ENCODE measurements around the gene UTS2B.

Gene UTS2B, protein sequence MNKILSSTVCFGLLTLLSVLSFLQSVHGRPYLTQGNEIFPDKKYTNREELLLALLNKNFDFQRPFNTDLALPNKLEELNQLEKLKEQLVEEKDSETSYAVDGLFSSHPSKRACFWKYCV

DNA sequence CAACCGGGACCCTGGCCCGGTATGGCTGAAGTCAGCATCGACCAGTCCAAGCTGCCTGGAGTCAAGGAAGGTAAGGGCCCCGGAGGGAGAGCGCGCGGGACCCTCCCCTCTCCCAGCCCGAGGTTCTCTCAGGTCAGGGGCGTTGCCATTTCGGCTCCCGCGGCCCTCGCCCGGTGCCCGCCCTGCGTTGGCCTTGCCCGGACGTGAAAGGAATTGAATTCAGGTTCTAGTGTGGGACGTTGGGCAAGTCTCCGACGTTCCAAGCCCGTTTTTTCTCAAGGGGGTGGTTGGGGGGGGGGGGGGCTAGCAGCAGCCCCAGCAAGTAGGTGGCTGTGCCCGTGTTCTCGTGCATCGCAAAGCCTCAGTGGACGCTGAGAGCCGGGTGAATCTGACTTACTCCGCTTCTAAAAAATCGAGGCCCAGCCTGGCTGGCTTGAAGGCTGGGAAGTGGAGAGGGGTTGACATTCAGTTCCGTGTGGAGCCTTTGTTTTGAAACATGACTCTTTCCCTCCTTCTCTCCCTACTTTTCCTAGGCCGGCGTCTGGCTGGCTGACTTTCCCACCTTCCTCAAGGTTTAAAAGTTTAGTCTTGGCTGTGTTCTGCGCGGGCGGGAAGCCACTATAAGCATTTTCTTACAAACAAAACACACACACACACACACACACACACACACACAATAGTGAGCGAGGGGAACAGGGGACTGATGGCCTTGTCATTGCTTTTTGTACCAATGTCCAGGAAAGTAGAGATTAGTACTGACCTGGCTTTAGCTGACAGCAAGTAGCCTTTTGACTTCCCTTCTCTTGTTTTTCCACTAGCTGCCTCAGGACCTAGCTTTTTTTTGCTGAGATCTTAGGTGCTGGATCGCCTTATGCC is at the start of gene UTS2B:
Gene UTS2B (minus strand): TSS at position 873 of the 876 bp plus-strand sequence. CDS start 48,337 bp downstream, outside the sequence.
- DNase-seq = peak; percentile 32 to 40

DNA sequence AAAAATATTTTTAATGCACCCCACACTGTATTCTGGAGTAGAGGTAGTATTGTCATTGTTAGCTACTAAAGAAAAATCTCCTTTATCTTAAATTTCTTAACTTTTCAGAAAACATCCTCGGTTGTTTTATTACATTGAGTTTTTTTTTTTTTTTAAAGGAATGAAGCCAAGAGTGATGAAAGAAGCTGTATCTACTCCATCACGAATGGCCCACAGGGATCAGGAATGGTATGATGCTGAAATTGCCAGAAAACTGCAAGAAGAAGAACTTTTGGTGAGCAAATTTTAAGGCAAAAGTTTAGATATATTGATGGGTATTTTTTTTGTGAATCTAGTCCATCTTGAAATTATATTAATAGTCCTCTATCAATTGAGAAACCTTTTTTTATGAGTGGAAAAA is 49.7 kb upstream of the UTS2B start:
- no peak for DNase-seq

DNA sequence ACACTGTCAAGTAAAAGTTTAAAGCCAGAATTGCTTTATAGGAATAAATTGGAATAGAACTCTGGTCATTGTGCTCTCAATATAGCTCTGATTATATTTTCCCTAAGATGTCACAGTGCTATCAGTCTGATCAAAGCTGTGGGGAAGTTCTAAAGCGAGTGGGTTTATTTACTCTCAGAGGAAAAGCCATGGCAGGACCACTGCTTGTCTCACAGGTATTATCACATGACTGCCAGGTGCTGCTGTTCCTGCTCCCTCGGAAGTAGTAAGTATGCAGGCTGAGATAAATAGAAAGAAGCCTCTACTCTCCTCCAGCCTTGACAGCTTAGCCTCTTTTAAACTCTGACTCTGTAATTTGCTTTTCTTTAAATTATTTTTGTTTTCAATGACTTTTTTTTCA is 49.1 kb upstream of the UTS2B start:
- no peak for DNase-seq

DNA sequence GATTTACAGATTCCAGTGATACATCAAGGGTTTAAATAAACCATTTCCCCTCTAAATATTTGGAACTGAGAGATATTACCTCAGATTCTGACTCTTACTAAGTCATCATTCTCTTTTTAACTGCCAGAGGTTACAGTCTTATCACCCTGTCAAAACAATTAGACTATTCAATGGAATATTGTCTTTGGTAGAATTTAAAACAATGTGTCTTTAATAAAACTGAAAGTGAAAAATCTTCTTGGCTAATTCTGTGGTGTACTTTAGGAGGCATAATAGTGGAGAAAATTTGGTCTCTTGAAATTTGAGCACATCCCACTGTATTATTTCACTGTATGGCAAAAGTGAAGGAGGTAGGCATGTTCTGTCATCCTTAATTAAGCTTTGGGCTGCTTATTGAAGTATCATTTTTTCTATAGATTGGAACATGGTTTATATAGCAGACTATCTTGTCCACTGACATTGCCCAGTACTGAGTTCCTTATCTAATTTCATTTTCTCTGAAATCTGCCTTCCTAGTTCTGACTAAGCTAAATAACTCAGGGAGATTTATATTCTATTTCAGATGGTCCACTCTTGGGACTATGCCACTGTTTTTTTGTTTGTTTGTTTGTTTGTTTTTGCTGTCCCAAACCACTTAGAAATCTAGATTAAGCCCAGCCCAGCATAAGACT is 48.0 kb upstream of the UTS2B start:
- DNase-seq = no peak

DNA sequence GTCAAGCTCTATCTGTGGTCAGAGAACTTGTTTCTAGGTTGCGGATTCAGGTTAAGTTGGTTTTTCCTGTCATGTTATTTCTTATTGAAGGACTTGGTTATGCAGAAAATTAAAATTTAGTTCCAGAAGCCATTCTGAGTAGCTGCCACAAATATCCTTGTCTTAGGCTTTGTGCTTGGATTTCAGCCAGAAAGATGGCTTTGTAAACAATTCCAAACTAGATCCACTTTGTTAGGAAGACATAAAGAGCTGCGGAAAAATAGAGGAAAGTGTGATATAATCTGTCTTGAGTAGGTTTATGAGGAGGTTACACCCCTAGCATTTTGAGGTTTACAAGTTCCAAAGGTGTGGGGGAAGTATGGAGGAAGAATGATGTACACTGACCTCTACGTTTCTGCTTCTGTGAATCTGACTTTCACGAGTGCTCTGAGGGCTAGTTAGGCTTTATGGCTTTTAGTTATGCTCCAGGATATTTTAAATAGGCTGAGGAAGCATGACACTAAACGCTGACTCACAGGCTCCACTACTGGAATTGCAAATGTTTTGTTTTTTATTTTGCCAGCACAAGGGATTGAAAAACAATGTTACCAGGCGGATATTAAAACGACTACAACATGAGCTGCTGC is 46.3 kb upstream of the UTS2B start:
- DNase-seq = no peak

DNA sequence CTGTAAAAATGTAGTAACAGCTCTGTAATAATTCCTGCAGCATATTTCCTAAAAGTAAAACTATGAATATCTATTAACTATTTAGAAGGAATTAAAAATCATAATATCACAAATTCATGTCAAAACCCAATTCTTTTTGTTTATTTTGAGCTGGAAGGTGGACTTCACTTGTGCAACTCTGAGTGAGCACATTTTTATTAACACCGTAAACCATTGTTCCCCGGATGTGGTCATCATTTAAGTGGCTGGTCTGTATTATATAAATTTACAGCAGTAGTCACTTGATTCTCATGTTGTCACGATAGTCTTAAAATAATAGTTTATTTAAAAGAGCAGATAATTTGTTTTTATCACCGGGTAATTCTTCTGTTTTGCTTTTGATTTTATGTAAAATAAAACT is 43.0 kb upstream of the UTS2B start:
- no peak for DNase-seq

DNA sequence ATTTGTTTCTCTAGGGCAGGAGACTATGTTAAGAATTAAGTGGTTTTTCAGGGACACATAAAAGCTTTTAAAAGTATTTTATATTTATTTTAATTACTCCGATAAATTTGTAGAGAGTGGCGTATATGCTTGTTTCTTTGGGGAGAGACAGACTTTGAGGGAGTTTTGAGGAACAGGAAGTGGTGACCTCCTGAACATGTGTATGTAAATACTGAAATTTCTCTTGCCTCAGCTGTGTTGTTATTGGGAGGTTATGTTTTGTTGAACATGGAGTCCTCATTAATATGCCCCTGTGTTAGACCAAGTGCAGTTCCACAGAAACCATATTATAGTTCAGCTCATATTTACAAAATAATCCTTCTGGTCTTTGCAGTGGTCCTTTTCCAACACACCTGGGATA is 41.8 kb upstream of the UTS2B start:
- no peak for DNase-seq

DNA sequence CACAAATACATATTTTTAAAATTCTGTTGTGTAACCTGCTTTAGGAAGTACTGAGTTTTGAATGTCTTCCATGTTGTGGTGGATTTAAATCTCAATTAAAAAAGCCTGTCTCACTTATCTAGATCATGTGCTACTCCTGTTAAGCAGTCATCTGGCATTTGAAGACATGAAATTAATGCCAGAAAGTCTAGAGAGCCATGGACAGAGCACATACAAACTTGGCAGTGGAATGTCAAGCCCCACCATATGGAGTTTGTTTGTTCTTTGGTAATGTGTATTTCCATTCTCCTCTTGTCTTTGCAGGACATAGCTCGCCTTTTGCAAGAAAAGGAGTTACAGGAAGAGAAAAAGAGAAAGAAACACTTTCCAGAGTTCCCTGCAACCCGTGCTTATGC is 39.3 kb upstream of the UTS2B start:
- DNase-seq = no peak

DNA sequence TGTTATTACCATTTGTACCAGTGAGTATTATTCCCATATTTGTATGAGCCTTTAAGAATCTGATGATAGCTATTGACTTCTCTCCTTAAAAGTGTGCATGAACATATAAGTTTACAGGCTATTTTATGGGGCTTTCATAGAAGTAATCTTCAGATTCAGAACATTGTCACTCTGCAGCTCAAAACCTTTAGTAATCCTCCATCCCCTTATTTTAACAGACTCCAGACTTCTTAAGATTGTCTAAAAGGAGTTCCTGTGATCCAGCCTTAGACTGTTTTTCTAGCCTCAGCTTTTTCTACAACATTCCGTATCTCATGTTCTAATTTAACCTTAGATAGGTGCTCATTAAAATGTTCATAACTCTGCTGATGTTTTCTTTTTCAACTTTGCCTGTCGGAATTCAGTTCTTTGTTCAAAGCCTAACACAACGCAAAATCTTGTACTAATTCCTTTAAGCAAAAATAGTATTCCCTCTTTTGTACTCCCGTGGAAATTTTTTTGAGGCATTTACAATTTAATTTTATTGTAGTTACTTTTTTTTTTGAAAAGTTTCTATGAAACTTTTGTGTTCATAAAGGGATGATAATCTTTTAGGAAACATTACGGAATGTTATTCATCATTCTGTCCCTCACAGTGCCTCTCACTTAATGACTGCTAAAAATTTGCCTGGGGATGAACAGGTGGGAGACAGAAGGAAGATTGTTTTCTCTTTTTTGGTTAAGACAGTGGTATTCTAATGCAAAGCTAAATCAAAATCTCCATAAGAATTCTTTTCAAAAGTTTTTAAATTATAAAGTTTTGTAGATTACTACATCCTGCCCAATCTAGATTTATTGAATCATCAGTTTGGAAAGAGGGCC is 38.7 kb upstream of the UTS2B start:
- no peak for DNase-seq

DNA sequence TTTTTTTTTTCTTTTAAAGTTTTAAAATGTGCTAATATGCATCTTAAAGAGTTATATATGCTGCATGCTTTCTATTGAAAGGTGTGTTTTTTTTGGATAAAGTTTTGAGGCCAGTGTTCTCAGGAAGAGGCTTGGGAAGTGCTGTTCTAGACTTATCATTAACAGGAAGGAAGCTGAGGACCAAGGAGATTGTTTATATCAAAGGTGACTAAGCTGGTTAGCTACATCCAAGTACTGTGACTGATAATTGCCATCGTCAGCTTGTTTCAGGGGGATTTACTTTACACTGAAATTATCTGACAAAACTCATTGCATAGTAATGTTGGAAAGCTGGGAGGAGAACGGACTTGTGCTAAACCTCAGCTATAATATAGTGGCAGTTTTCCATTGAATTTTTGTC is 36.3 kb upstream of the UTS2B start:
- no peak for DNase-seq

DNA sequence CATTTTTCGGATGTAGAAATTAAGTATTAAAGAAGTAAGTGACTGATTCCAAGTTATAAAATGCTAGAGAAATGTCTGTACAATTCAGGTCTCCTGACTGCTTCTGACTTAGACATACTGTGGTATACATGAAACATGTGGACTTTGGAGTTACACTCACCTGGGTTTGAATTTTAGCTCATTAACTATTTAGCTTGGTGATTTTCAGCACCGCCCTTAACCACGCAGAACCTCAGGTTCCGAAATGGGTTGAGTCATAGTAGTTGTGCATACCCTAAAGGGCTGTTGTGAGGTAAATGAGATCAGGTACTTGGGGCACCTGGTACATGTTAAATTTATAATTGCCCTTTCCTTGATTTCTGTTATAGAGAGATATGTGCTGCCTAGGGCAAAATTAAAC is 32.9 kb upstream of the UTS2B start:
- DNase-seq = no peak

DNA sequence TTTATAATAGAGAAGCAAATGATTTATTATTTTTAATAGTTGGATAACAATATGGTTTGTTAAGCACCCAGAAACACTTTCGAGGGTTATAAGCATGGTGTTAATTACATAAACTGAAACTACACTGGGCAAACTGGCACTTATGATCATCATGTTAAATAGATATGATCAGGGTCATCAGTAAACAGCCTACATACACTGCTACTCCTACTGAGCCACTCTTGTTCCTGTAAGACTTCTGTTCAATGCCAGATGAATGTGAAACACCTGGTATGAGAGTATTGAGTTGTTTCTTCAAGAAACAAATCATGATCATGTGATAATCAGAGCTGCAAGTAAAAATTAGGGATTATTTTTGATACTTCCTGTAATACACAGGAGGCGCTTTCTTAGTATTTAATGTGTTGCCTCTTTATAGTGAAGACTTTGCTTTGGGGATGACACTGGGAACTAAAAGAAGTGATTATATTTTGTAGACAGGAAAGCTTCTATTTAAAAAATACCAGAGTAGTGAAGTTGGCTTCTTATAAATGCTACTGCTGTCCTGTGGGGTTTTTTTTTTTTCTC is 32.3 kb upstream of the UTS2B start:
- DNase-seq = no peak

DNA sequence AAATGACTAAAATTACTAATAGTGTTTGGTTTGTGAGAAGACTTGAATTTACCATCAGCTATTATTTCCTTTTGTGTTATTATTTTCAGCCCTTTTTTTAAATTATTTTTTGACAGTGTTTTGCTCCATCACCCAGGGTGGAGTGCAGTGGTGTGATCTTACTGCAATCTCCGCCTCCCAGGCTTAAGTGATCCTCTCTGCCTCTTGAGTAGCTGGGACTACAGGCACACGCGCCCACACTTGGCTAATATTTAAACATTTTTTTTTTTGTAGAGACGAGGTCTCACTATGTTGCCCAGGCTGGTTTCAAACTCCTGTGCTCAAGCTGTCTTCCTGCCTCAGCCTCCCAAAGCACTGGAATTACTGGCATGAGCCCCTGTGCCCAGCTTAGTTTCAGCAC is 31.7 kb upstream of the UTS2B start:
- no peak for DNase-seq

DNA sequence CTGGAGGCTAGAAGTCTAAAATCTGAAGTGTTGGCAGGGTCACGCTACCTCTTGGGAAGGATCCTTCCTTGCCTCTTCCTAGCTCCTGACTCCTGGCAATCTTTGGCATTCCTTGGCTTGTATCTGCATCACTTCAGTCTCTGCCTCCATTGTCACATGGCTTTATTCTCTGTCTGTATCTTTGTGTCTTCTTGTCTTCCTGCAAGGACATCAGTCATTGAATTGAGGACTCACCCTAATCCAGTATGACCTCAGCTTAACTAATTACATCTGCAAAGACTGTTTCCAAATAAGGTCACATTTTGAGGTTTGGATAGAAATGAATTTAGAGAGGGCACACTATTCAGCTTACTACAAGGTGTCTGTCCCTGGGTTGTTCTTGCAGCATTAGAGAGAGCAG is 31.1 kb upstream of the UTS2B start:
- no peak for DNase-seq

DNA sequence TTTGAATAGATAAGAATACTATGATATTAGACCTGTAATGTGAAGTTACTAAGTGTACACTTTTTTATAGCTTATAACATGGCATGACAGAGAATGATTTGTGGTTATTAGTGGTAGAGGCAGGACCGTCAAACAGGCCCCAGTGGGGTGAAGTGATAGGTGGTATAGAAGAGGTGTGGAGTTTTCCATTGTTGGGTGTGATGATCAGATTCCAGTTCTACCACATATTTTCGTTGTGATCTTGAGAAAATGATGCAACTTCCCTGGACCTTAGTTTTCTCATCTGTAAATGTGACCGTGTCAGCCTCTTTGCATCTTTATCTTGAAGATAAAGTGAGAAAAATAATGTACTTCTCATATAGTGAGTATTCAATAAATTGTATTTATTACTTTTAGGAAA is 30.3 kb upstream of the UTS2B start:
- DNase-seq = no peak

DNA sequence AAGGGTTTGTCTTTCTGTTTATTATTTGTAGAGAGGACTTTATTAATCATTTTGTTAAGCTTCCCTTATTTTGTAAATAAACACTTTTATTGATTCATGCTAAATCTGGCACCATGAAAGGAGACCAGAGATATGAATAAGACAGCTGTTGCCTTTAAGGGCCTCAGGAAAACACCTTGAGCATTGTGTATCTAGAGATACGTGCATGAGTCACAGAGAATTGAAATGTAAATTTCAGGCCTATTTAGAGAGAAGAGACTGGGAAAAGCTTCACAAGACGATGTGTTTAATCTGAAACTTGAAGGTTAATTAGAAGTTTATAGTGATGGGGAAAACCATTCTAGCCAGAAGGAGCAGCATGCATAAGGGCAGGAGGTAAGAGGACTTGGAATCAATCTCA is 28.6 kb upstream of the UTS2B start:
- DNase-seq = no peak

DNA sequence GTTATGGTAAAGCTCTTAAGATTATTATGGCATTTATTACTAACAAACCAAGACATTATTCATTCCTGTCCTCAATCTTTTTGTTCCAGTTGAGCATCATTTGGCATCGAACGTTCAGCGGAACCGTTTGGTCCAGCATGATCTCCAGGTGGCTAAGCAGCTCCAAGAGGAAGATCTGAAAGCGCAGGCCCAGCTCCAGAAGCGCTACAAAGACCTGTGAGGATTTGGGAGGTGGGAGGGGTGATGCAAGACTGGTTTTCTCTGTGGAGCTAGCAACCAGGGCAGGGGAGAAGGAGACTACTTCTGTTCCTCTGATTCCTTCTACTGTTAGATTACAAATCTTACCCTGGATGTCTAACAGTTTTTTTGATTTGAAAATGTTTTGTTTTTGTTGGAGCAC is 27.6 kb upstream of the UTS2B start:
- DNase-seq = no peak

DNA sequence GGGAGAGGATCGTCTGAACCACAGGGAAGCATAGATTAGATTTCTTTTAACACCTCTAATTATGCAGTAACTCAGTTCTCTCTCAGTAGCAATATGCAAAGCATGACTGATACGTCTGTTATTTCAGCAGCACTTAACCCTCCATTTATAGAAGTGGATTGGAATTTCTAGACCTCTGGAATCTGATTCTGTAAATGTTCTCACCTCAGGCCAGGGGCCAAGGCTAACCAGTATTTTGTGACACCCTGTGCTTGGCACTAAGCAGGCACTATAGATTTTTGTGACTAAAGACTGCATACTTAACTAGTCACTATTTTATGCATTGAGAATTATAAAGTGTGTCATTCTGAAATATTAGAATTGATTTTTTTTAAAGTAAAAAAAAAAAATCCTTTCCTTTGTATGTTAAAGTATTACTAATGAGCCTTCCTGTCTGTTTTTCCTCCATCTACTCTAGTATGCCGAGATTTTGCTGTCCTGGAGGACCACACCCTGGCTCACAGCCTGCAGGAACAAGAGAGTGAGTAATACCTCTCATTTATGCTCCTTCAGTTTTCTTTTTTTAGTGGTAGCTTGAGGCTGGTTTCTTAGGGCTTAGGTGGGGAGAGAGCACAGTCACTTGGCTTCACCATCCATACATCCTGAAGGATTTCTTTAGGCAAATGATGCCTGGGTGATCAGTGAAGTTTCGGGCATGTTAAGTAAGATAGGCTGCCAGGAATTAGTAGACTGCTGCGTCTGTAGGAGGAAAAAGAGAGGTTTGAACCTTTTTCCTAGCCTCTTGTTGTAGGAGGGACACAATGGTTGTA is 26.5 kb upstream of the UTS2B start:
- no peak for DNase-seq

DNA sequence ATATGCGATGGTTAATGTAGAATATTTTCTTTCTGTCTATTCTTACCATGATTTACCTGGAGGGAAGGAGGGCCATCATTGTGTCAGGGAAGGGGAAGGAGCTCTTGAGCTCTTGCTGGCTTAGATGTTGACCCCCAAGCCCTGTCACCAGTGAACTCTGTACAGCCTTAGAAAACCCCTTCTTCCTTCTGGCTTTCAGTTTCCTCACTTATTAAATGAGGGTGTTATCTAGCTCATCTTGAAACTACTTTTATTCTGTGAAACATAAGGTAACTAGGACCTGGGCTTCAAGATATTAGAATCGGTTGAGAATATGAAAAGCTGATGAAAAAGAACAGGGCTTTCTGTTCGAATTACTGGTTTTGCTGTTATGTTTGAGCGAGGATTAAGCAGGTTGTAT is 25.1 kb upstream of the UTS2B start:
- DNase-seq = no peak

DNA sequence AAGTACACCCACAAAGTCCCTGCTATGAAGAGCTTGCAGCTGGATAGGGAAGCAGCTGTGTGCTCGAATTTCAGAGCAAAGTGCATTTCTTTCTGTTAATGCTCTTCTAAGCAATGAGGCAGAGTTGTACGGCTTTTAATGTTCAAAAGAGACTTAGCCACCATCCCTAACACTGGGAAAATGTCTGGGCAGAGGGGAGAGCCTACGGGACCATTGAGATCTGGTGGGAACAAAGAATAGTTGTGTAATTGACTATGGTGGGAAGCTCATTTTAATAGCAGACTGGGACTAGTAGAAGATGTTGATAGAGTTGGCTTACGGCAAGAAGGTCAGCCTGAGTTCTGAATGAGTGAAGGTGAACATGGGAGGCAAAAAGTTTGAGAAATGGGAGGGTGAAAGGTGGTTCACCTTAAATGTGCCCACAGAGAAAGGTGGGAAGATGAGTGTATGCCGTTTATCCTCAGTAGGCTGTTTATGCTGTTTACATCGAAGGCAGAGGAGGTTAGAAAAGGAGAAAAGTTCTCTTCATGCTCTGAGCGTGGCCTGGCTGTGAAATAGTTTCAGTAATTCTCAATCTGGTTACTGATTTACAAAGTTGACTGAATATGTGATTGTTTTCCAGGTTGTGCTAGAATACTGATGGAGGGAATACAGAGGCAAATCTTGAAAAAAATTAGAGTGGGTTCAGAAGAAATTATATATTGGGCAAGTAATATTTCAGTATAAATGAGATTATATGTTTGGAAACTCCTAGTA is 22.9 kb upstream of the UTS2B start:
- no peak for DNase-seq

DNA sequence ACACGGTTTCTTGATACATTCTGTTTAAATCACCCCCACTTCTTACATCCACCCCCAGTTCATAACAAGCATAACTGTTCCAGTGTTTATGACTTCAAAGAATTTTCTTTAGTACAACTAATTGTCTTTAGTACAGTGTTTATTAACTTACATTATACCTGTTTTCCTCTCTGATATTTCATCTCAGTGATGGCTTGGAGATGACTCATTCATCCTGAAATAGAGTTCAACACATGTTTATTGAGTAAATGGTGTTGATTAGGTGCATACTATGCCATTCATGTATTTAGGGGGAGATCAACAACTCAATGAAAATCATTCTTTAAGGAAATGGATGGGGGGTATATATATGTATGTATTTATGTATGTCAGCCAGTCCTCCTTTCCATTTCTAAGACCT is 21.7 kb upstream of the UTS2B start:
- no peak for DNase-seq
